PC-3 (cell line): ENCODE results near the gene ARHGAP32.

Experiments
- CTCF ChIP-seq: fragments of 300-600 bp; sonication (generic); conservative IDR thresholded peaks from 2 replicates; pipeline ENCODE4 v1.5.1; 2017; ENCODE audit warnings: antibody characterized with exemption, low read depth, mild to moderate bottlenecking, low read length
- EZH2 ChIP-seq: fragments of 300-600 bp; sonication (generic); IDR thresholded peaks from one replicate; pipeline ENCODE4 v1.6.1; 2017; ENCODE audit warnings: antibody characterized with exemption, mild to moderate bottlenecking, low read length; ENCODE audit not compliant: unreplicated experiment
- EZH2phosphoT487 ChIP-seq: fragments of 300-600 bp; sonication (generic); IDR thresholded peaks from 2 replicates; pipeline ENCODE4 v1.6.1; 2018; ENCODE audit warnings: mild to moderate bottlenecking, antibody characterized with exemption, low read length, borderline replicate concordance

GRCh38 chr11:129237880-129238638, 45.9 kb upstream of the ARHGAP32 start:
- no peak for TF ChIP-seq CTCF
- TF ChIP-seq EZH2phosphoT487 = no peak
- TF ChIP-seq EZH2 = no peak
